ENCODE measurements around the gene GINS3.

GRCh38 chr16:58449306-58449705, 57.0 kb downstream of the GINS3 start:
- TF ChIP-seq POLR2AphosphoS5 (IDR thresholded peaks at IDR 0.05; ENCODE audit: borderline replicate concordance, low read depth, low read length) (no peak), EZH2 (IDR thresholded peaks at IDR 0.05) (no peak), FOXP2 (optimal IDR thresholded peaks at IDR 0.05; ENCODE audit: control extremely low read depth, extremely low read length, insufficient read depth) (no peak)
